ENCODE measurements around the gene MAMLD1. TPM values are rescaled to one million over a fixed set of nuclear protein-coding genes. Genes with fewer than 3 reads are reported as not detected.

The MAMLD1 gene
- total and polyA plus RNA-seq, 9 of the 15 experiments (the other 6 are each of a cell fraction or from before 2014, with no cell fraction given) = 0.12 to 0.18 TPM; not detected in 7

DNA sequence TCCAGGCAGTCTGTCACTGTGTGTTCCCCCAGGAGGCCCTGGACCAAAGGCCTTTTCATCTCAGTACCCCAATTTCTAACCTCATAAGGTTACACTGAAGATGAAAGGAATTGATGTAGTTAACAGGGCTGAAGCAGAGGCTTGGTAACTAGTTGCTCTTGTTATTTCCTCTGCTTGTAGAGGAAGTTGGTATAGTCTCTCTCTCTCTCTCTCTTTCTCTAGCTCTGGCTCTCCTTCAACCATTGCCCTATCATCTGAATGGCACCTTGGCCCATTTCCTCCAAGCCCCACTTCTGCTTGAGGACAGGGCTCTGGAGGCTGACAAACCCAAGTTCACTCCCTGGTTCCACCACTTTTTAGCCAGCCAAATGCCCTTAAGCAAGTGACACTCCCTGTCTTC, 96.1 kb downstream of the MAMLD1 start:
- H3K9ac ChIP-seq (ENCODE audit: insufficient read depth in 1 of 2, low read depth in 2 of 2, low read length in 2 of 2) = no peak overlapping the region
- H3K4me2 ChIP-seq (ENCODE audit: insufficient read depth, low read length) = no peak overlapping the region
- CTCF ChIA-PET (ENCODE audit: low intra/inter-chr PET ratio) = no interaction called here
- intact Hi-C loops (cut with micrococcal nuclease) = no loop called here
- H3K4me1 ChIP-seq (replicated peaks in 1 of 2; ENCODE audit: control insufficient read depth in 2 of 2, insufficient read depth in 2 of 2, low read length in 2 of 2) = peaks cover 0 to 7% of the 10 kb centered on the region in 2 experiments; a peak in 2 of 5 replicates
- H3K79me2 ChIP-seq (ENCODE audit: control insufficient read depth, insufficient read depth, low read length) = no peaks in the 10 kb centered on the region
- BruUV-seq (replicated peaks) = no TSS peak
- no peaks in the 10 kb centered on the region for H3K9me3 ChIP-seq (replicated peaks; ENCODE audit: control insufficient read depth, insufficient read depth, low read depth, low read length)
- POLR2A ChIA-PET = no interaction called here
- H3K27me3 ChIP-seq (ENCODE audit: control insufficient read depth in 2 of 2, insufficient read depth in 2 of 2, low read length in 2 of 2) = peaks cover 0 to 16% of the 10 kb centered on the region in 2 experiments; a peak in 2 of 5 replicates
- TF ChIP-seq ELF4 (CRISPR knock-in tag; IDR thresholded peaks at IDR 0.05) (no peak), PHTF2 (CRISPR knock-in tag; IDR thresholded peaks at IDR 0.05) (no peak), ZZZ3 (IDR thresholded peaks at IDR 0.05) (no peak), ZNF551 (CRISPR knock-in tag; IDR thresholded peaks at IDR 0.05) (no peak), BRD4 (IDR thresholded peaks at IDR 0.05) (no peak), DDX20 (tag; IDR thresholded peaks at IDR 0.05; ENCODE audit: low read depth) (no peak), JUNB (CRISPR knock-in tag; conservative IDR thresholded peaks at IDR 0.05) (no peak), RFX7 (CRISPR knock-in tag; IDR thresholded peaks at IDR 0.05) (no peak), SRSF1 (IDR thresholded peaks at IDR 0.05; ENCODE audit: low read depth, low read length) (no peak), ZNF583 (CRISPR knock-in tag; IDR thresholded peaks at IDR 0.05) (no peak)
- TF ChIP-seq, protein P1, sequence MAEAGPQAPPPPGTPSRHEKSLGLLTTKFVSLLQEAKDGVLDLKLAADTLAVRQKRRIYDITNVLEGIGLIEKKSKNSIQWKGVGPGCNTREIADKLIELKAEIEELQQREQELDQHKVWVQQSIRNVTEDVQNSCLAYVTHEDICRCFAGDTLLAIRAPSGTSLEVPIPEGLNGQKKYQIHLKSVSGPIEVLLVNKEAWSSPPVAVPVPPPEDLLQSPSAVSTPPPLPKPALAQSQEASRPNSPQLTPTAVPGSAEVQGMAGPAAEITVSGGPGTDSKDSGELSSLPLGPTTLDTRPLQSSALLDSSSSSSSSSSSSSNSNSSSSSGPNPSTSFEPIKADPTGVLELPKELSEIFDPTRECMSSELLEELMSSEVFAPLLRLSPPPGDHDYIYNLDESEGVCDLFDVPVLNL (CRISPR knock-in tag; IDR thresholded peaks at IDR 0.05; ENCODE audit: low read depth) = no peak
- in situ Hi-C loops (cut with MboI) = no loop called here
- no peaks in the 10 kb centered on the region for H3K36me3 ChIP-seq (ENCODE audit: control insufficient read depth, insufficient read depth, low read length)
- no peaks in the 10 kb centered on the region for H4K20me1 ChIP-seq (replicated peaks; ENCODE audit: control insufficient read depth, insufficient read depth, low read length)
- FAIRE-seq (no peak), DNase-seq (ENCODE audit: extremely low read depth in 1 of 4, low spot score in 3 of 4) (no peak), ATAC-seq (no peak)
- H3K27ac ChIP-seq (ENCODE audit: extremely low read depth, low read depth, low read length) = no peak overlapping the region
- H2AFZ ChIP-seq (ENCODE audit: low read depth, low read length) = no peak overlapping the region
- H3K4me3 ChIP-seq = no peak overlapping the region
- H3K9me1 ChIP-seq (ENCODE audit: control insufficient read depth, insufficient read depth, low read length) = no peaks in the 10 kb centered on the region

Measured in K562 (cell line).